ENCODE results near the gene PTPN20.
A peak's percentile ranks its signal among the peaks of the same experiment; 100 is the strongest.

The PTPN20 gene

DNA sequence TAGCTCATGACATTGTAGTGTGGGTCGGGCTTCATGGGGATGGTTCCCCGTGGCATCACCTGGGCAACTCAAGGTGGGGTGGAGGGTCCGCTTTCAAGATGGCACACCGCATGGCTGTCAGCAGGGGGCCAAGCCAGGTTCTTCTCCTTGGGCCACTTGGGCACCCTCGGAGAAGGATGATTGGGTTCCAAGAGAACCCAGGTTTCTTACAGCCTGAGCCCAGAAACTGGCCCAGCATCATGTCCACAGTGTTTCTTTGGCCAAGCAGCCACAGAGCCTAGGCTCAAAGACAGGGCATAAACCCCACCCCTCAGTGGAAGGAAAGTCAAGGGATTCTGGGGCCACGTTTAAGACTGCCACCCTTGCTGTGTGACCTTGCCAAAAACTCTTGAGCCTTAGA lies 110.6 kb downstream of the PTPN20 start:
- DNase-seq (ENCODE audit: low spot score) = no peak

DNA sequence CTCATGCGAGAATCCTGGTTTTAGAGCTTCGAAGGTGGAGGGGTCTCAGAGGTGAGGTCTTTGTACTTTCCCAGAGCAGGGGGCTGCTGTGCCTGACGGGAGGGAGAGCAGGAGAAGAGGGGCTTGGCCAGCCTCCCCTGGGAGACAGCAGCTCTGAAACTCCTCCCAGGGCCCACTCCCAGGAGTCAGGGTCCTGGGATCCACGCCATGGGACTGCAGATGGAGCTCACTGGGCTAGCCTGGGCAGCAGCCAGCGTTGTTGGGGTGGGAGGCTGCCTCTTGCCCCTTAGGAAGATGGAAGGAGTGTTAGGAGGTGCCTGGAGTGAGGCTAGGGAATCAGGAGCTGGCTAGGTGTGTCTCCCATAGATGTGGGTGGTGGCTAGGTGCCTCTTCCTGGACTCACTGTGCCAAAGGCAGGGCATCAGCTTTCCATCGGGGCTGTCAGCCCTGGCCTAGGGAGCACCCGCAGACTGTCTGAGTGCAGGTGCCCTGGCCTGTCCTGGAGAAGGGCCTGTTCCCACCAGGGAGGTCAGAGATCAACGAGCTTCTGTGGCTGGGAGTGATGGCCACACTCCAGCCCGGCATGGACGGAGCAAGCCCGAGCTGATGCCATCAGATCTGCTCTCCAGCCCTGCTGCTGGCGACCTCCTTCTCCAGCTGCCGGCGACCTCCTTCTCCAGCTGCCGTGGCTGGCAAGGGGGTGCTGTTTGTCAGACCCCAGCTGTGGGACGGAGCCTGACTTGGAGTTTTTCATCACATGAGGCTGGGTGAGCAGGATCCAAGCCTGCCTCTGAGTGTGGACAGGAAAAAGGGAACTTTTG lies 111.3 kb downstream of the PTPN20 start:
- DNase-seq (ENCODE audit: low spot score) = no peak

DNA sequence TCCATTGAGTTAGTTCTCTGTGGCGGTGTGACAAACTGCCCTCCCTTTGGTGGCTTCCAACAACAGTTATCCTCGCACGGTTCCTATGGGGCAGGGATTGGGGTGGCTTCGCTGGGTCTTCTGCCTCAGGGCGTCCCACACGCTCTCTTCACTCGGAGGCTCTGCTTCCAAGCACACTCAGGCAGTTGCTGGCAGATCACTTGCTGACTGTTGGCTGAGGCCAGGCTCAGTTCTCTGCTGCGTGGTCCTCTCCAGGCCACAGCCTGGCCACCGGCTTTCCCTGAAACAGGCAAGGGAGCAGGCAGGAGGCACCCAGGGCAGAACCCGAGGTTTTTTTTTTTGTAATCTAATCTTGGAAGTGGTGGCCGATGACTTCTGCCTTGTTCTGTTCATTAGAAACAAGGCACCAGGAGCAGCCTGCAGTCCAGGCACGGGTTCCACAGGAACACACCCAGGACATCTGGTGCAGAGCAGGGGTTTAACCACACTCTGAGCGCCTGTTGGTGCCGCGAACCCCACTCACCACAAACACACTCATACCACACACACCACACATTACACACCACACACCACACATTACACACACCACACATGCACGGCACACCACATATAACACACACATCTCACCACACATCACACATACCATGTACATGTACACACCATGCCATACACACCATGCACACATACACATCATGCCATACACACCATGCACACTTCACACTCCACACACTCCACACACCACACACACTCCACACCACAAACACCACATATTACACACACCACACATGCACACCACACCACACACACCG lies 112.2 kb downstream of the PTPN20 start:
- DNase-seq (ENCODE audit: low spot score) = no peak

DNA sequence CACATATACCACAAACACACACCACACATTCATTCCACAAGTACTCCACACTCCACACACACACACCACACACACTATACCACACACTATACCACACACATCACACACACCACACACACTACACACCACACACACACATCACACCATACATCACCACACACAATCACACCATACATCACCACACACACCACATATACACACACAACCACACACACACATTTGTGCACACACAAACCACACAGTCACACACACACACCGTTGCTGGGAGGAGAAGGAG lies 112.8 kb downstream of the PTPN20 start:
- DNase-seq (ENCODE audit: low spot score) = no peak

DNA sequence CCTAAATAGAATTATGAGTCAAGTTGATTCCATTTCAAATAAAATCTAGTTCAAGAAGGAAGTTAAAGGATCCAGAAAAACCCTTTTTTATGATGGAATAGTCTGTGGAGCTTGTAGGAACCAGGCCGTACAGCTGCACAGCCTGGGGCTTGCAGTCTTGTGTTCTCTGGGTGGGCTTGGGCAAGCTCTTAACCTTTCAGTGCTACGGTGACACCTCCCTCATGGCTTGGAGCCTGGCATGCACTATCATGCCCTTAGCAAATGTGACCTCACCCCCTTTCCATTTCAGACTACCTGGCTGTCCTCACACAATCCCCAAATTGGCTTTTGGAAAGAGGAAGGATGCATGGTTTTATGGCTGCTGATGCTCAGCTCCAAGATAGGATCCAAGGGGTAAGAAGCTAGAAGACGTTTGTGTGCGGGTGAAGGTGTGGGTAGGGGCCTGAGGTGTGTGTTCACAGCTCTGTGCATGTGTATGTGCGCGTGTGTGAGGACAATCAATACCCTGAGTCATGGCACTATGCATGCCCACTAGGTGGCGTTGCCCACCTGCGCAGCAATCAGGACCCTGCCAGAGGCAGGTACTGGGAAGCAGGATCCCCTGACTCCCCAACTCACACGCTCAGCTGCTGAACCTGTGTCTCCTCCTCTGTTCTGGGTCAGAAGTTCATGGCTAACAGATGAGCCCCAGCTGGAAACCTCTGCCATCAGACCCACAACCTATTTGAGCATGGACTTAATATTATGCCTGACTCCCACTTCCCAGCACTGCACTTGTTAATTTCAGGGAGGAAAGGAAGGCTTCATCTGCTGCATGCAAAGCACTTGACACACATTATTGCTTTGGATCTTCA lies 113.4 kb downstream of the PTPN20 start:
- peak; percentile 61 for DNase-seq (ENCODE audit: low spot score)

DNA sequence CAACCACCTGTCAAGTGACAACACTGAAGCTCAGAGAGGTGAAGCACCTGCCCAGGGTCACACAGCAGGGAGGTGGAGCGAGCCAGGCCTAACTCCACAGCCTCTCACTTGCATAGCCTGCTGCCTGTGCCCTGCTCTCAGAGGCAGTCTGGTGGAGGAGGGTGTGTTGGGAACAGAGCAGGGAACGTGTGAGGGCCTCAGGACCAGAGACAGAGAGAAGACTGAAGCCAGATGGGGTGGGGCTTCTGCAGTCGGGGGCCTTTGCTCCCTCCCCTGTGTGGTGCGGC lies 114.0 kb downstream of the PTPN20 start:
- DNase-seq (ENCODE audit: low spot score) = no peak

DNA sequence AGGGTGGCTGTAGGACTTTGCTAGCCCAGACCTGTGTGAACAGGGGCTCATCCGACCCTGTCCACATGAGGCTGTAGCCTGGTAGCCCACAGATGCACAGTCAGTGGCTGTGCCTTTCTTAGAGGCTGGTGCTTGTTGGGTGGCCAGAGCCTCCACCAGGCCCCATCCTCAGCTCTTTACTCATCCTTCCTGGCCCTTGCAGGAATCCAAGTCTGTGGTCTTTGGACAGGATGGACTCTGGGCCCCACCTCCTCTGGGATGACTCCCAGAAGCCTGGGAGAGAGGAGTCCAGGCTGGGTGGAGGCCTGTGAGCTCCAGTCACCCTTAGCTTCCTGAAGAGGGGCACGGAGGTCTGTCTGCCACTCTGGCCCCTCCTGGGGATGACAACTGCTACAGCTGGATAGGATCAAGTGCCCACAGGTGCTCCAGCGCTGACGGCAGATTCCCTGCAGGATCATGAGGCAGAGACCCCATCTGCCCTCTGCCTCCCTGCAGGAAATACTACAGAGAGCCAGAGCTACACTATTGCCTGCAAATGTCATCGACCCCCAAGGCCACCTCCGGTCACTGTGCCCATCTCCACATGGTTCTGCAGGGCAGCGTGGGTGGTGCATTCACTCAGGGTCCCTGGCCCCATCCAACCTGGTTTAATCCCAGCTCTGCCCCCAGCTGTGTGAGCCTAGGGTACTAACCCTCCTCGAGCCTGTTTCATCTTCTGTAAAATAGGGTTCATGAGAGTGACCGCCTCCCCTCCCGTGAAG lies 114.5 kb downstream of the PTPN20 start:
- DNase-seq (ENCODE audit: low spot score) = no peak

DNA sequence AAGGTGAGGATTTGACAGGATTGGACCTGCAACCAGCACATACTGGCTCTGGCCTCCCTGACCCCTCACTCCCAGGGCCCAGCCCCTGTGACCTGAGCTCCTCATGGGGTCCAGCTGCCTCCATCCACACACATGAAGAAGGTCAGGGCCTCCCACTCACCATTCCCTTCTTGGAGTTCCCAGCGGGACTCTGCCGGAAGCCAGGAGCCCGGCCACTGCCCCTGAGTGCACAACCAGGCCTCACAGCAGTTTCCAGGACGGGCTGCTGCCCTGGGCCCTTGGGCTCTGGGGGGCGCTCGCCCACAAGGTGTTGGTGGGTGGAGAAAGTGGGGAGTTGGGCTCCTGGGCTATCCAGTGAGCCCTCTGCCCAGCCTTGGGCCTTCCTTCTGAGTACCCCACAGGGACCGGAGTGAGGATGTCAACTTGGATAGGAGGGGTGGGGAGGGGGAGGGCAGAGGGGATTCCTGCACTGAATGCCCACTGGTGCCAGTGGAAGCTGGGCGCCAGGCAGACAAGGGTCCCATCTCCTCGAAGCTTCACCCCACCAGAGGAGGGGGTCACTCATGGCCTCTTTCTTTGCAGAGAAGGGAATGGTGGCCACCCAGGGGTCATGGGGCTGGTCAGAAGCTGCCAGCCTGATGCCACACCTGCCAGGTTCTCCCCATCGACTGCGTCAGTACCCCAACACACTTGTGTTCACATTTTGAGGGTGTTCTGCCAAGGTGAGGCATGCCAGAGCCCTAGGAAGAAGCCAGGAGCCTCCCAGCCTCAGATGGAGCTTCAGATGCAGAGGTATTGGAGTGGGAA lies 115.3 kb downstream of the PTPN20 start:
- DNase-seq (ENCODE audit: low spot score) = no peak

DNA sequence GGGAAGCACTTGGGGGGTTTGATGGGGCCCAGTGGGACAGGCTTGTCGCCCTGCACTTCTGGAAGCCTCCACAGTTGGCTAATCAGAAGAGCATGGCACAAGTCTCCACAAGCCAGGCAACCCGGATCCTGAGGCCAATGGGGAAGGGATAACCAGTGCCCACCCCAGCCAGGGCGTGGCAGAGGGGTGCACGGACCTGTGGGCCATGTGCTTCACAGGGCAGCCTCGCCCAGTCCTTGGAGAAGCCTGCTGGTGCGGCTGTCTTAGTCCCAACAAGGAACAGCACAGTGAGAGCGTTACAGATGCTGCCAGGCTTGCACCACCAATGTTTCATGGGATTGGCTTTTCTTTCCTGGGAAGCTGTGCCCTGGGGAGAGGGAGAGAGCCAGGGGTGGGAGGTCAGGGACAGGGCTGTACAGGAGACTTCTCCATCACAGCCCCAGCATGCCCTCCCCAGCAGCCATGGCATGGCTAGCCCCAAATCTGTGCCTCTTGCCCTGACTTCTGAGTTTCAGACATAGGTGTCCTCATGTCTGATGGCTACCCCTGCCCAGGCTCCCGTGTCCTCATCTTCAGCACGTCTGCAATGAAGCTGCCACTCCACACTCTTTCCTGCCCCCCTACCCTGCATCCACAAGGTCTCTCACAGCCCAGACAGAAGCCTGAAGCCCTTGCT lies 116.0 kb downstream of the PTPN20 start:
- no peak for DNase-seq (ENCODE audit: low spot score)

DNA sequence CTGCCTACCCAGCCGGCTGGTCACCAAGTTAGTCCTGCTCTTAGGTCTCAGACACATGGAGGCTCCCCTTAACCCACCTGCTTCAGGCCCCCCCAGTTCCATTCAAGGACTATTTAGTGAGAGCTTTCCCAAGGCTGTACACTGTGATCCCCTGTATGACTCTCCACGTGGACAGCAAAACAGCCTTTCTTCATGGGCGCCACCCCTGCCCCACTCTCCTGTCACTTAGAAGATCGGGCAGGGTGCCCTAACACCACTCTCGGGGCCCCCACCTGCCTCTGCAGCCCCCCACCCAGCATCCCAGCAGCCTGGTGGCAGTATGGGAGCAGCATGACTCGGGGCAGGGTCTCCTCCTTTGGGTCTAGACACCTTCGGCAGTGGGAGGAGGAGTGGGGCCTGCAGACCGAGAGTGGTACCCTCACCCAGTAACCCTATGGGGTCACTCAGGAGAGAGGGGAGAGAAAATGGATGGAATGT lies 116.6 kb downstream of the PTPN20 start:
- no peak for DNase-seq (ENCODE audit: low spot score)

DNA sequence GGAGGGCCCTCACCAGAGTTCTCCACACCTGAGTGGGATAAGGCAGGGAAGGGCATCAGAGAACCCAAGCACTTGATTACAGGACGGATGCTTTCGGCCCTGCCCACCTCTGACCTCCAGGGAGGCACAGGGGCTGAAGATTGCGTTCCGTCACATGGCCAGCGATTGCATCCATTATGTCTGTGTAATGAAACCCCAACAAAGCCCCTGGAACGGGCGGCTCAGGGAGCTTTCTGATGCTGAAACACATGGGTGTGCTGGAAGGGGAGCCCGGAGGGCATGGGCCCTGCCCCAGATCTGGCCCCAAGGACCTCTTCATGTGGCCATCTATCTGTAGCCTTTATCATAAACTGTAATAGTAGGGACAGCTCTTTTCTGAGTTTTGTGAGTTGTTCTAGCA lies 117.2 kb downstream of the PTPN20 start:
- DNase-seq (ENCODE audit: low spot score) = no peak

DNA sequence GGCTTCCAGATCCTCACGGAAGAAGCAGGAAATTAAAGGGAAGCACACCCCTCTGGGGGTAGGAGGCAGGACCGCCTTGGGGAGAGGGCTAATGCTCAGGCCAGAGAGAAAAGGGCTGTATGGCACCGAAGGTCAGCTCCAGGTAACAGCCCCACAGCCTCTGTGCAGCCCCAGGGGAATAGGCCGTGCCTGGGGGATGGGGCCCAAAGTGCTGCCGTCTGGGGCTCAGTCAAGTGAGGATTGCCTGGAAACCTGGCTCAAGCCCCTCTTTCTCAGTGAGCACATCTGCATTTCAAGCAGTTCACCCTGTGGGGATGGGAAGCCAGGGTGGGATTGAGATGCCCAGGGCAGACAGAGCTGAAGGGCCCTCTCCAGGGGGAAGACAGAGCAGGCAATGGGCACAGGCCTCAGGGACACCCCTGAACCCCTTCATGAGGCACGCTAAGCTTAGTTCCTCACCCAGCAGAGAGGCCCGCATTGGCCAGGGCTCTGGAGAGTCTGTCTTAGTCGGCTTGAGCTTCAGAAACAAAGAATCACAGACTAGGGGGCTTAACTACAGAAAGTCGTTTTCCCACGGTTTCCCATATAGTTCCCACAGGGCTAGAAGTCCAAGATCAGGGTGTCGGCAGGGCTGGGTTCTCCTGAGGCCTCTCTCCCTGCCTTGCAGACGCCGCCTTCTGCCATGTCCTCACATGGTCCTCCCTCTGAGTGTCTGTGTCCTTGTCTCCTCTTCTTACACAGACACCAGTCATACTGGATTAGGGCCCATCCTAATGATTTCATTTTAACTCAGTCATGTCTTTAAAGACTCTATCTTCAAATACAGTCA lies 118.2 kb downstream of the PTPN20 start:
- no peak for DNase-seq (ENCODE audit: low spot score)

DNA sequence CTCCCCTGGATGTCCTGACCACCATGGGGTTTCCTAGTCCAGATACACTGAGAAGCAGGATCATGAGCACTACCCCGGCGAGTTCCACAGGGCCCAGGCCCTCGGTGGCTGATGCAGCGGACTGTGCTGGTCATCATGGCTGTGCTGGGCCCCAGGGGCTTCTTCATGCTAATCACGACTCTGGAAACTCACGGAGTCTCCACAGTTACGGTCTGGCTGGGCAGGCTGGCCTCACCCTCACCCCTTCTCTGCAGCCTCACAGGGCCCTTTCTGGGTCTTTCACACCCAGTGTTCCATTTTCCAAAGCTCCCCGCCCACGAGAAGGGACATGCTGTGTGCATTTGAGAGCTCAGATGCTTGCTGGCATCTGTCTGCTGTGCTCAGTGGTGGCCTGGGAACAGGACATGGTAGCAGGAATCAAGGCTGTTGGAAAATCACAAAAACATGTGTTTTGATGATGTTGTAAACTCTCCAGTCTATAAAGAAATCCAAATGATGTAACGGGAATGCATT lies 119.0 kb downstream of the PTPN20 start:
- no peak for DNase-seq (ENCODE audit: low spot score)

DNA sequence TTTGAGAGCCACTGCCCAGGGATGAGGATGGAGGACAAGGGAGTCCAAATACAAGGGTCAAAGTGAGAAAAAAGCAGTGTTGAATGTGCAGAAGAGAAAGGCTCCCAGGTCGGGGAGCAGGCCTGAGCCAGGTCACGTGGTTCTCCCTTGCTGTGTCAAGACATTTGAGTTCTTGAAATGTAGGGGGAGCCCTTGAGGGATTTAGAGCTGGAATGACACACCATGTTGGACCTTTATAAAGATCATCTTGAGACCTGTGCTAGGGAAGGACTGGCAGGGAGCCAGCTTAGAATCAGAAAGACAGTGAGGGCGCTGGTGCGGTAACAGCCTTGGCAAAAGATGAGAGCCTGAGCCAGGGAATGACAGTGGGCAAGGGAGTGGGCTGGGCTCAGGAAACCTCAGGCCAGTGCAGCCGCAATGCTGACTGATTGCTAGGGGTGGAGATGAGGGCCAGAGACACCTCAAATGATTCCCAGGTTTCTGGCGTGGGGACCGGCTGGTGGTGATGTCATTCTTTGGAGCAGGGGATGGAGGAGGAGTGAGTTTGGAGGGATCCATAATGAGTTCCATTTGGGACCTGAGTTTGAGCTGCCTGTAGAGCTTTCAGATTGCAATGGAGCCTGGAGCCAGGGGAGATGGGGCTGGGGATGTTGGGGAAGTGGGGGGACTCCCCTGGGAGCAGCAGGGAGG lies 120.1 kb downstream of the PTPN20 start:
- no peak for DNase-seq (ENCODE audit: low spot score)

DNA sequence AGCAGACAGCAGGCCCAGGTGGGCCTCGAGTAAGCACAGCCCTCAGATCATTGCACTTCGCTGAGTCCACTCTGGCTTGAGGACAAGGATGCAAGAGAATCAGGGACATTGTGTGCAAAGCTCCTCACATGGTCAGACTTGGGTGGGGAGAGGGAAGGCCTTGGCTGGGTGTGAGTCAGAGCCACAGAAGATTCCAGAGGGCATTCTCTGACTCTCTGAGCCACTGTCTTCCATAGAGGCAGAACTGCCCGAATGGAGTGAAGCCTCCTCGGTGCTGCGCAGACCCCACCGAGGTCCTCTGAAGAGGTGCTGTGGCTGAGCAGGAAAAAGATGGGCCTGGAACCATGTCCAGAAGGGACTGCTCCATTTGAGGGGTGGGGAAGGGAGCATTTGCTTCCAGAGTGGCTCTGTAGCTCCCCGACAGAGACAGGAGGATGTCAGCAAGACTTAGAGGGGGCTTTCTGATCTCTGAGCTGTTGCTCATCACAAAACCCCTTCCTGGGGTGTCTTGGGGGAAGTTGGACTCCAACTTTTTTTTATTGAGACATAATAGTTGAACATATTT lies 120.8 kb downstream of the PTPN20 start:
- no peak for DNase-seq (ENCODE audit: low spot score)

DNA sequence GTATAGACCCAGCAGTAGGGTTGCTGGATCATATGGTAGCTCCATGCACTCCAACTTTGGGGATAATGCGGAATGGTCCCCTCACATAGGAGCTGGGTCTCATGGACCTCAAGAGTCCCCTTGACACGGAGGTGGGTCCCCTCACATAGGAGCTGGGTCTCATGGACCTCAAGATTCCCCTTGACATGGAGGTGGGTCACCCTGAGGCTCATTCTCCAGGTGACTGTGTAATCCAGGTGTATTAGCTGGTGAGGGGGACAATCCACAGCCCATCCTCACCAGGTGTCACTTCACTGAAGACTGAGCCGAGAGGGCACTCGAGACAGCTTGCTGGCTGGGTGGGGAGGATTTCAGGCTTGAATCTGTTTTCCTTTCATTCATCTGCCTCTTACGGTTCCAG lies 121.9 kb downstream of the PTPN20 start:
- DNase-seq (ENCODE audit: low spot score) = no peak

DNA sequence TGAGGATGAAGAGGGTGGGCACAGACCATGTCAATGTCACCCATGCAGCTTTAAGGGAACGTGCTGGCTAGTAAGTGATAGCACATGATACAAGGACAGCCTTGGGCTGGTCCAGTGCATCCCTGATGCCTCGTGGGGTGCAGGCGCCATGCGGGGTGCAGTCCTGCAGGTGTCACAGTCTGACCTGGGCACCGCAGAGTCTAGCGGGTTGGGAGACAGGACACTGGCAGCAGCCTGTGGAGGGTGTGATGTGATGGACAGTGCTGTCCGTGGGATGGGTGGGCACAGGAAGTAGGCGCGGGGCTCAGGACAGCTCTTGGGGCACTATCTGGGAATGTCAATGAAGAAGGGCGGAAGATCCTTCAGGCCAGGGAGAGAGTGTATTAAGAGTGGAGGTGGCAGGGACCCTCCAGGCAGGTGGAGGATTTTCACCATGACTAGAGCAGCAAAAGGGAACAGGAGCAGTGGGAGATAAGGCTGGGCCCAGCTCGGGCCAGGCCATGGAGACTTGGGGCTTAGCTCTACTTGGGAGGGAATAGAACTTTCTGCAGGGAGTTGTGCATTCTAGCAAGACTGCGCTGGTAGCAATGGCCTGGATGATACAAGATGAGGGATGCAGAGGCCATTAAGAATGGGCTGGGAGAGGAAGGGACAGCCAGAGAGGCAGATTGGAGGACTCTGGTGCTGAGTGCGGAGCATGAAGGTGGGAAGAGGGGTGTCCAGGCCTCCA lies 122.5 kb downstream of the PTPN20 start:
- DNase-seq (ENCODE audit: low spot score) = no peak

Measured in LoVo (cell line).